Measurements from ENCODE around the gene SLAMF9. TPM values are rescaled to one million over a fixed set of nuclear protein-coding genes. Genes with fewer than 3 reads are reported as not detected.

SLAMF9 gene
- total RNA-seq, 1 experiment from 2014 or later, result not detected

GRCh38 chr1:159962176-159962575 lies 8.1 kb upstream of the SLAMF9 start:
- Histone ChIP-seq H3K56ac (ENCODE audit: insufficient read length, low read depth, low read length) (no peak overlapping the region), H3K4me2 (ENCODE audit: insufficient read depth, insufficient read length, low read length) (no peak overlapping the region), H3K4ac (ENCODE audit: low read depth, low read length) (no peak overlapping the region), H3K79me1 (ENCODE audit: insufficient read depth, low read depth, low read length, poor library complexity, severe bottlenecking) (no peaks in the 10 kb centered on the region), H3K23me2 (ENCODE audit: insufficient read length, low read depth, low read length, poor library complexity, severe bottlenecking) (no peaks in the 10 kb centered on the region), H2AK5ac (ENCODE audit: insufficient read length, low read length) (no peak overlapping the region), H3K18ac (ENCODE audit: insufficient read length, low read depth, low read length) (no peak overlapping the region), H3K27me3 (ENCODE audit: insufficient read depth, low read length) (no peaks in the 10 kb centered on the region), H4K20me1 (ENCODE audit: control insufficient read depth, insufficient read depth, insufficient read length) (peaks cover 2% of the 10 kb centered on the region), H2AFZ (ENCODE audit: low read length) (no peak overlapping the region), H2BK120ac (ENCODE audit: low read depth, low read length, poor library complexity, severe bottlenecking) (no peak overlapping the region), H4K91ac (ENCODE audit: insufficient read length, low read depth, low read length) (no peak overlapping the region), H3K79me2 (ENCODE audit: insufficient read depth, low read length) (no peaks in the 10 kb centered on the region), H3K9me3 (ENCODE audit: control insufficient read depth, low read depth, low read length) (no peaks in the 10 kb centered on the region), H4K5ac (ENCODE audit: insufficient read length, low read depth, low read length) (no peak overlapping the region), H3K4me1 (ENCODE audit: insufficient read depth, low read length) (no peaks in the 10 kb centered on the region), H2BK12ac (ENCODE audit: insufficient read length, low read depth, low read length) (no peak overlapping the region), H3K23ac (ENCODE audit: insufficient read length, low read depth, low read length) (no peak overlapping the region), H2BK20ac (ENCODE audit: low read depth, low read length, poor library complexity, severe bottlenecking) (no peak overlapping the region), H3K27ac (ENCODE audit: insufficient read length, low read depth, low read length) (no peak overlapping the region), H2BK5ac (ENCODE audit: insufficient read length, low read length) (no peak overlapping the region), H3K9ac (ENCODE audit: extremely low read depth, insufficient read length, low read length) (no peak overlapping the region), H3K14ac (ENCODE audit: insufficient read depth, low read length) (no peak overlapping the region), H3T11ph (ENCODE audit: low read length) (no peak overlapping the region), H4K8ac (replicated peaks; ENCODE audit: insufficient read length, low read depth, low read length) (no peak overlapping the region), H2BK15ac (ENCODE audit: low read depth, low read length) (no peak overlapping the region)
- no CpG with 5 or more reads among the region's 11 CpGs for whole genome bisulfite sequencing (ENCODE audit: extremely low coverage, insufficient read length, low lambda C conversion rate)
- Mint-ChIP-seq H3K4me3 (no peak overlapping the region), H3K27me3 (ENCODE audit: low read depth) (peaks cover 6% of the 10 kb centered on the region; the same call in 1 of the 2 replicates), H3K9me3 (no peaks in the 10 kb centered on the region), H3K36me3 (ENCODE audit: insufficient read depth in 1 of 3, low read depth in 3 of 3) (no peaks in the 10 kb centered on the region), H3K4me1 (peaks cover 20 to 22% of the 10 kb centered on the region in 2 experiments), H3K27ac (no peak overlapping the region)
- peak; percentile 7 for DNase-seq
- TF ChIP-seq CTCF (conservative IDR thresholded peaks at IDR 0.05), result no peak

Measured in H9 (cell line).